ENCODE results near the gene SAPCD2.
"Not testable (repeated sequence)": the region's sequence is repeated elsewhere in the genome, so short reads cannot be mapped to it uniquely, and the experiment has no call there.

Gene SAPCD2

GRCh38 chr9:137046088-137046787, 24.1 kb downstream of the SAPCD2 start, which contains the start of gene NPDC1:
Gene NPDC1, minus strand, starts transcription at chr9:137046177. Its CDS starts 188 bp downstream, at chr9:137045989.
- no peak for DNase-seq (ENCODE audit: low read depth)

- no peak for DNase-seq (ENCODE audit: low read depth)
These were observed 24.9 kb downstream of the SAPCD2 start for GRCh38 chr9:137045294-137046087.

- no peak for DNase-seq (ENCODE audit: low read depth)
These were observed 25.7 kb downstream of the SAPCD2 start for GRCh38 chr9:137044502-137045177.

GRCh38 chr9:137044037-137044436, 26.3 kb downstream of the SAPCD2 start:
- DNase-seq (ENCODE audit: low read depth), result no peak

GRCh38 chr9:137042751-137043727, 27.3 kb downstream of the SAPCD2 start:
- no peak for DNase-seq (ENCODE audit: low read depth)

GRCh38 chr9:137041124-137041523, 29.2 kb downstream of the SAPCD2 start:
- no peak for DNase-seq (ENCODE audit: low read depth)

- no peak for DNase-seq (ENCODE audit: low read depth)
These were observed 29.8 kb downstream of the SAPCD2 start for GRCh38 chr9:137040568-137040967.

- no peak for DNase-seq (ENCODE audit: low read depth)
These were observed 30.6 kb downstream of the SAPCD2 start for GRCh38 chr9:137039611-137040366.

GRCh38 chr9:137038916-137039315, 31.4 kb downstream of the SAPCD2 start:
- no peak for DNase-seq (ENCODE audit: low read depth)

GRCh38 chr9:137037483-137037882, 32.9 kb downstream of the SAPCD2 start:
- DNase-seq (ENCODE audit: low read depth), result no peak

- no peak for DNase-seq (ENCODE audit: low read depth)
These were observed 33.3 kb downstream of the SAPCD2 start for GRCh38 chr9:137037035-137037434.

GRCh38 chr9:137035937-137036336, 34.4 kb downstream of the SAPCD2 start:
- no peak for DNase-seq (ENCODE audit: low read depth)

- DNase-seq (ENCODE audit: low read depth), result no peak
These were observed 34.9 kb downstream of the SAPCD2 start for GRCh38 chr9:137035507-137035834.

- peak; percentile 77 for DNase-seq (ENCODE audit: low read depth)
These were observed 35.4 kb downstream of the SAPCD2 start for GRCh38 chr9:137034709-137035506.

GRCh38 chr9:137034039-137034708, 36.2 kb downstream of the SAPCD2 start:
- no peak for DNase-seq (ENCODE audit: low read depth)

GRCh38 chr9:137033481-137033880, 36.9 kb downstream of the SAPCD2 start:
- not testable (repeated sequence) for DNase-seq (ENCODE audit: low read depth)

- DNase-seq (ENCODE audit: low read depth), result no peak
These were observed 37.5 kb downstream of the SAPCD2 start for GRCh38 chr9:137032858-137033257.

- DNase-seq (ENCODE audit: low read depth), result no peak
These were observed 38.3 kb downstream of the SAPCD2 start, which contains the start of gene FUT7 for GRCh38 chr9:137031904-137032640. Gene FUT7, minus strand, starts transcription at chr9:137032088. Its CDS starts 97 bp downstream, at chr9:137031991.
